ENCODE data around the gene PLPPR5. TPM values are rescaled to one million over a fixed set of nuclear protein-coding genes. Genes with fewer than 3 reads are reported as not detected.

PLPPR5 gene
- total RNA-seq, 1 donor from 2014 or later: 0.56 TPM

- TF ChIP-seq EZH2 (IDR thresholded peaks at IDR 0.05): no peak
- no peak for TF ChIP-seq CTCF (IDR thresholded peaks at IDR 0.05)
- no peak for TF ChIP-seq EZH2phosphoT487 (IDR thresholded peaks at IDR 0.05)
- no peaks in the 10 kb centered on the region for H4K20me1 ChIP-seq (ENCODE audit: low read depth)
- no peaks in the 10 kb centered on the region for H3F3A ChIP-seq (ENCODE audit: low read depth)
- no peaks in the 10 kb centered on the region for H3K4me1 ChIP-seq
- H3K4me2 ChIP-seq: no peak overlapping the region
- Mint-ChIP-seq H3K27me3 (ENCODE audit: insufficient read depth, low read depth) (peaks cover 2% of the 10 kb centered on the region), H3K4me1 (no peaks in the 10 kb centered on the region), H3K4me3 (no peak overlapping the region), H3K36me3 (no peaks in the 10 kb centered on the region), H3K9me3 (no peaks in the 10 kb centered on the region), H3K27ac (no peak overlapping the region)
- no peak overlapping the region for H3K27ac ChIP-seq
- DNase-seq (ENCODE audit: low spot score): no peak
- no peak overlapping the region for H3K9ac ChIP-seq
- H3K79me2 ChIP-seq (ENCODE audit: low read depth): no peaks in the 10 kb centered on the region
- H3K36me3 ChIP-seq: no peaks in the 10 kb centered on the region
- H3K27me3 ChIP-seq: no peaks in the 10 kb centered on the region
- H3K4me3 ChIP-seq: no peak overlapping the region
- no peak overlapping the region for H2AFZ ChIP-seq (replicated peaks)
- no peaks in the 10 kb centered on the region for H3K9me3 ChIP-seq (ENCODE audit: low read depth)
These were observed 129.8 kb downstream of the PLPPR5 start for GRCh38 chr1:98874828-98875227.

- Mint-ChIP-seq H3K27me3 (ENCODE audit: insufficient read depth, low read depth) (no peaks in the 10 kb centered on the region), H3K36me3 (no peaks in the 10 kb centered on the region), H3K27ac (no peak overlapping the region), H3K9me3 (peaks cover 7% of the 10 kb centered on the region), H3K4me1 (no peaks in the 10 kb centered on the region), H3K4me3 (no peak overlapping the region)
- Histone ChIP-seq H3K4me3 (no peak overlapping the region), H3K27me3 (no peaks in the 10 kb centered on the region), H3K27ac (no peak overlapping the region), H3K9ac (no peak overlapping the region), H3K9me3 (ENCODE audit: low read depth) (no peaks in the 10 kb centered on the region), H3K4me1 (no peaks in the 10 kb centered on the region), H2AFZ (replicated peaks) (peak overlapping the region; percentile 5), H3K36me3 (no peaks in the 10 kb centered on the region), H3K4me2 (no peak overlapping the region), H4K20me1 (ENCODE audit: low read depth) (no peaks in the 10 kb centered on the region), H3K79me2 (ENCODE audit: low read depth) (no peaks in the 10 kb centered on the region), H3F3A (ENCODE audit: low read depth) (no peaks in the 10 kb centered on the region)
- no peak for DNase-seq (ENCODE audit: low spot score)
- TF ChIP-seq EZH2 (IDR thresholded peaks at IDR 0.05) (no peak), EZH2phosphoT487 (IDR thresholded peaks at IDR 0.05) (no peak), CTCF (IDR thresholded peaks at IDR 0.05) (no peak)
These were observed 133.4 kb downstream of the PLPPR5 start for GRCh38 chr1:98870959-98871903.

DNA sequence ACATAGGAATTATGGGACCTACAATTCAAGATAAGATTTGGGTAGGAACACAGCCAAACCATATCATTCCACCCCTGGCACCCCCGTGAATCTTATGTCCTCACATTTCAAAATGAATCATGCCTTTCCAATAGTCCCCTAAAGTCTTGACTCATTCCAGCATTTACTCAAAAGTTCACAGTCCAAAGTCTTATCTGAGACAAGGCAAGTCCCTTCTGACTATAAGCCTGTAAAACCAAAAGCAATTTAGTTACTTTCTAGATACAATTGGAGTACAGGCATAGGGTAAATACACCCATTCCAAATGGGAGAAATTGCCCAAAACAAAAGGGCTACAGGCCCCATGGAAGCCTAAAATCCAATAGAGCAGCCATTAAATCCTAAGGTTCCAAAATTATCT is 138.9 kb downstream of the PLPPR5 start:
- Histone ChIP-seq H3K9me3 (ENCODE audit: low read depth) (no peaks in the 10 kb centered on the region), H2AFZ (replicated peaks) (no peak overlapping the region), H3K4me3 (no peak overlapping the region), H3K79me2 (ENCODE audit: low read depth) (no peaks in the 10 kb centered on the region), H3K36me3 (no peaks in the 10 kb centered on the region), H3K9ac (no peak overlapping the region), H3K27me3 (no peaks in the 10 kb centered on the region), H3K27ac (no peak overlapping the region), H3F3A (ENCODE audit: low read depth) (no peaks in the 10 kb centered on the region), H3K4me2 (no peak overlapping the region), H3K4me1 (no peaks in the 10 kb centered on the region), H4K20me1 (ENCODE audit: low read depth) (no peaks in the 10 kb centered on the region)
- H3K9me3 Mint-ChIP-seq: peaks cover 9% of the 10 kb centered on the region
- H3K4me3 Mint-ChIP-seq: no peak overlapping the region
- DNase-seq (ENCODE audit: low spot score): no peak
- no peak overlapping the region for H3K27ac Mint-ChIP-seq
- H3K27me3 Mint-ChIP-seq (ENCODE audit: insufficient read depth, low read depth): no peaks in the 10 kb centered on the region
- H3K4me1 Mint-ChIP-seq: no peaks in the 10 kb centered on the region
- no peaks in the 10 kb centered on the region for H3K36me3 Mint-ChIP-seq
- TF ChIP-seq EZH2phosphoT487 (IDR thresholded peaks at IDR 0.05) (no peak), EZH2 (IDR thresholded peaks at IDR 0.05) (no peak), CTCF (IDR thresholded peaks at IDR 0.05) (no peak)
